Adrenal gland (tissue), 12 donors: ENCODE data around the gene WDR6. TPM values are rescaled to one million over a fixed set of nuclear protein-coding genes. Genes with fewer than 3 reads are reported as not detected.
A peak's percentile ranks its signal among the peaks of the same experiment; 100 is the strongest.

Experiments used
- DNase-seq, 7 donors: peaks; one replicate each; pipeline ENCODE4 v3.0.0-alpha.2; 2019 to 2020
- H3K27ac ChIP-seq, 5 donors: fragments of 200-600 bp; sonication (generic) in 4 of 5; 1 replicate in 3 of 5; 2 replicates in 2 of 5; pipeline versions ENCODE4 v1.5.1 to v1.8.0; 2016 to 2020; ENCODE audit warnings: mild to moderate bottlenecking in 1 of 5
- H3K27me3 ChIP-seq: fragments of 200-600 bp; 2 replicates; pipeline ENCODE4 v1.8.0; 2021
- H3K36me3 ChIP-seq, 2 donors: fragments of 200-600 bp; replicated peaks in 1 of 2; 1 replicate in 1 of 2; 2 replicates in 1 of 2; pipeline versions ENCODE4 v1.5.1 to v1.8.0; 2018 to 2022
- H3K4me1 ChIP-seq, 2 donors: fragments of 200-600 bp; replicated peaks in 1 of 2; 1 replicate in 1 of 2; 2 replicates in 1 of 2; pipeline versions ENCODE4 v1.5.1 to v1.8.0; 2018 to 2021
- H3K4me3 ChIP-seq, 4 donors: fragments of 200-600 bp; sonication (generic) in 3 of 4; one replicate each; pipeline ENCODE4 v1.5.1; 2016 to 2018
- H3K9me3 ChIP-seq, 3 donors: fragments of 200-600 bp; sonication (generic) in 1 of 3; replicated peaks in 1 of 3; 1 replicate in 2 of 3; 2 replicates in 1 of 3; pipeline versions ENCODE4 v1.5.1 to v1.8.0; 2016 to 2021
- POLR2A ChIP-seq, 2 donors: fragments of 450-650 bp; IDR thresholded peaks; one replicate each; pipeline ENCODE4 v1.6.1; 2017; ENCODE audit warnings: antibody characterized with exemption in 2 of 2, mild to moderate bottlenecking in 2 of 2, moderate library complexity in 1 of 2
- WGBS, 4 donors: extraction: QIAGEN DNeasy Blood & Tissue Kit in 2 of 4; methylation state at CpG; one replicate each; pipeline versions ENCODE4 v1.1.5 to v1.1.7; 2013 to 2017; 5-methylcytosine and 5-hydroxymethylcytosine counted together
- intact Hi-C, 2 donors: fragments of 100-400 bp; cut with DNase I; formaldehyde crosslinking; loops; one replicate each; pipeline versions ENCODE4 v1.14.1 to v1.15.0; 2022 to 2023
- polyA plus RNA-seq, 3 donors: library from polyadenylated mRNA; stranded (reverse); fragments of 200-250 nt in 2 of 3; fragments of 350-450 nt in 1 of 3; fragmentation: Illumina TruSeq in 1 of 3; extraction: RNeasy Lipid Tissue Mini Kit (QIAGEN cat#74804) in 1 of 3; gene quantifications; one replicate each; pipeline ENCODE4 v1.2.3, GENCODE V29; 2013 to 2014
- total RNA-seq, 9 donors: library from RNA; depleted of rRNA in 4 of 9; stranded (reverse); fragments of >200 nt in 4 of 9; fragments of 120-200 nt in 1 of 9; fragmentation: NEBNext Ultra II Directional in 1 of 9; extraction: Animal tissue kit (Norgen Biotek cat#: 25700) in 1 of 9; gene quantifications; one replicate each; pipeline versions ENCODE4 v1.1.0 to v1.2.4, GENCODE V29; 2013 to 2023
- TF ChIP-seq, protein P1 (sequence below), 6 experiments: fragments of 450-650 bp in 4 of 6; fragments of 200-600 bp in 2 of 6; sonication (generic) in 1 of 6; IDR thresholded peaks; 1 replicate in 5 of 6; 2 replicates in 1 of 6; pipeline versions ENCODE4 v1.5.1 to v1.8.0; 2016 to 2021; ENCODE audit warnings: antibody characterized with exemption in 6 of 6, mild to moderate bottlenecking in 2 of 6, moderate library complexity in 1 of 6
- donor health status: healthy with polysubstance abuse.
- donor health status: Bipolar disorder and iron deficiency.
- donor health status: DM: yes; HTN: yes; CAD: no.
- donor health status: DM: no; HTN: no; CAD: no.
- donor health status: DM: no; HTN: no; CAD: no.
- donor health status: DM: yes; HTN: yes; CAD: no.

The WDR6 gene
- total and polyA plus RNA-seq, 12 donors: 86.0 to 699 (median 177) TPM

DNA sequence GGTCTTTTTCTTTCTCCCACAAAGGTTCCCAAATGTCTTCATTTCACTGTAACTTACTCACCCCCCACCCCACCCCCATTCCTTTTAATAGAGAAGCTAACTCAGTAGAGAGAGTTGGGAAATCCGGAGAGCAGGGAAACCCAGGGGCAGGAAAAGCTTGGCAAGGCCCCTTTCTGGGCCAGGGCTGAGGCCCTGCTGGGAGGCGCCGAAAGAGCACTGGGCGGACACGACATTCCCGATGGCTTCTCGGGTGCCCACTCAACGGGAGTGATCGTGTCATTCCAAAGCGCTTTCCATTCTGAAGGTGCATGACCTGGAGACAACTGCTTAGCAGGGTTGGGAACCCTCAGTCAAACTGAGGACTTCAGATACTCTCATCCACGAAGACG lies 12.7 kb downstream of the WDR6 start:
- no peaks in the 10 kb centered on the region for H3K27me3 ChIP-seq
- H3K36me3 ChIP-seq: peaks cover 0 to 39% of the 10 kb centered on the region in 2 donors
- 47 to 58% (median 54%) methylated on average over 11 to 12 of the region's 12 CpGs for WGBS, 4 donors
- peaks cover 22 to 44% of the 10 kb centered on the region in 2 donors for H3K4me1 ChIP-seq
- H3K27ac ChIP-seq: peak overlapping the region in 4 of 5 donors; percentile 98 to 100 (median 100)
- no peaks in the 10 kb centered on the region for H3K9me3 ChIP-seq
- no peak for TF ChIP-seq POLR2A (IDR thresholded peaks at IDR 0.05)
- H3K4me3 ChIP-seq: peak overlapping the region in 1 of 4 donors; percentile 91
- DNase-seq: peak in 1 of 7 donors; percentile 25
- intact Hi-C loops: loop anchor here in 1 of 2 donors (10.0 kb wide), 1 partner anchor 1025 kb away; no protein-coding TSS in a partner anchor

DNA sequence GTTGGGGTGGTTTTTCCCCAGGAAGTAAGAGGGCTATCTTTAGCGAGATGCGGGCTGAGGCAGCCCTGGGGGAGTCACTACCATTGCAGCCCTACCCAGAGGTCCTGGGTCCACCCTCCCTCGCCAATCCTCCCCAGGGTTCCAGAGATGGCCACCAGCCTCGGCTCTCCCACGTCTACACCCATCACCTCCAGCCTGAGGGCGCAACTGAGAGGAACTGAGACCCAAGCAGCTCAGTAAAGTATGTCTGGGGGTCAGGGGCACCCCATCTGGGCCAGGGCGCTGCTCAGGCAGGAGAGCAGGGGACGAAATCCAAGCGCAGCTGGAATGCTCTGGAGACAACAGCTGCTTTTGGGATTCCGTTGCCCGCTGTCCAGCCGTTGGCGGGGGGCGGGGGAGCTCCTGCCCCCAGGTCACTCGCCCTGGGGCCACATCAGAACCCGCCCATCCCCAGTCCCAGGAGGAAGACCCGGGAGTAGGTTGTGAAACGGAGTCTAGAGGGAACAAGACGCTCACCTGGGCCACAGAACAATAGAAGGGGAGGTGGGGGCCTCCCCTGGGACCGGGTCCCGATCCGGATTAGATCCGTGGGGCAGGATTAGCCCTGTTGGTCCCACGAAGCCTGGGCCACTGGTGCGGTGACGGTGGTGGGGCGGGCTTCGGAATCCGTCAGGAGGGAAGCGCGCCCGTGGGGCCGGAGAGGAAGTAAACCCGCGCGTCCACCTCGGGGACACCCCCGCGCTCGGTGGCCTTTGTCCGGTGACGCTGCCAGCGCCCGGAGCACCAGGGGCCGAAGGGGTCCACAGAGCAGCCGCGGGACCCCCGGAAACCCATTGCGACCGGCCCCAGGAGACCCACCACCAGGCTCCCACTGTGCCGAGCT lies 13.4 kb downstream of the WDR6 start:
- H3K27ac ChIP-seq: peak overlapping the region; percentile 98 to 100 (median 99)
- H3K27me3 ChIP-seq: no peaks in the 10 kb centered on the region
- H3K9me3 ChIP-seq: no peaks in the 10 kb centered on the region
- peak; percentile 54 to 80 (median 72) for DNase-seq
- peaks cover 0 to 39% of the 10 kb centered on the region in 2 donors for H3K36me3 ChIP-seq
- peak overlapping the region; percentile 31 to 91 (median 66) for H3K4me3 ChIP-seq
- intact Hi-C loops: loop anchor here in 1 of 2 donors (10.0 kb wide), 1 partner anchor 1024 kb away; no protein-coding TSS in a partner anchor
- TF ChIP-seq, protein P1, sequence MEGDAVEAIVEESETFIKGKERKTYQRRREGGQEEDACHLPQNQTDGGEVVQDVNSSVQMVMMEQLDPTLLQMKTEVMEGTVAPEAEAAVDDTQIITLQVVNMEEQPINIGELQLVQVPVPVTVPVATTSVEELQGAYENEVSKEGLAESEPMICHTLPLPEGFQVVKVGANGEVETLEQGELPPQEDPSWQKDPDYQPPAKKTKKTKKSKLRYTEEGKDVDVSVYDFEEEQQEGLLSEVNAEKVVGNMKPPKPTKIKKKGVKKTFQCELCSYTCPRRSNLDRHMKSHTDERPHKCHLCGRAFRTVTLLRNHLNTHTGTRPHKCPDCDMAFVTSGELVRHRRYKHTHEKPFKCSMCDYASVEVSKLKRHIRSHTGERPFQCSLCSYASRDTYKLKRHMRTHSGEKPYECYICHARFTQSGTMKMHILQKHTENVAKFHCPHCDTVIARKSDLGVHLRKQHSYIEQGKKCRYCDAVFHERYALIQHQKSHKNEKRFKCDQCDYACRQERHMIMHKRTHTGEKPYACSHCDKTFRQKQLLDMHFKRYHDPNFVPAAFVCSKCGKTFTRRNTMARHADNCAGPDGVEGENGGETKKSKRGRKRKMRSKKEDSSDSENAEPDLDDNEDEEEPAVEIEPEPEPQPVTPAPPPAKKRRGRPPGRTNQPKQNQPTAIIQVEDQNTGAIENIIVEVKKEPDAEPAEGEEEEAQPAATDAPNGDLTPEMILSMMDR (IDR thresholded peaks at IDR 0.05): no peak
- no peak for TF ChIP-seq POLR2A (IDR thresholded peaks at IDR 0.05)
- 3 to 13% (median 4%) methylated on average over 15 to 51 of the region's 51 CpGs for WGBS, 4 donors
- H3K4me1 ChIP-seq: peaks cover 22 to 44% of the 10 kb centered on the region in 2 donors

DNA sequence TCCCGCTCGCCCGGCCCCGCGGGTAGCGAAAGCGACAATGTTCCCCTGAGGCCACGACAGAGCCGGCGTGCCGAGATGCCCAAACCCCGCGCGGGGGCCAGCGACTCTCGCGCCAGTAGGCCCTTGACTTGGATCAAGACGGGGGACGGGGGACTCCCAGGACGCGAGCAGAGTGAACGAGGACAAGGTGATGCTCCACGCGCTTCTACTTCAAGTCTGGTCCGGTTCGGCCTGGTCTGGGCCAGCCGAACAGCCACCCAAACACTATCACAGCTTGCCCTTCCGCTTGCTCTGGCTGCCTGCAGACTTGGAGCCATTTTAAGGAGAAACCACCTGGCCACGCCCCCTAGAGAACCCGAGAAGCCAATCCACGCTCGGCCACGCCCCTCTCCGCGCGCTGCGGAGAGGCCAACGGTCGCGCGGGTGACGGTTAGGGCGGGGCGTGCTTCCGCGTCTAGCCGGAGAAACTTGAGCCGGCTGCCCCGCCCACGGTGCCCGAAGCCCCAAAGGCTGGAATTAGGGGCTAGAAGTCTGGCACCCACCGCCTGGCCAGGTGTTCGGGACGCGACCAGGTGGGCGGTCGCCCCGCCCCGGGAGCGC lies 14.1 kb downstream of the WDR6 start:
- H3K4me1 ChIP-seq: peaks cover 22 to 44% of the 10 kb centered on the region in 2 donors
- peak; percentile 98 to 99 for TF ChIP-seq POLR2A (IDR thresholded peaks at IDR 0.05)
- TF ChIP-seq, protein P1 (IDR thresholded peaks at IDR 0.05): no peak
- intact Hi-C loops: loop anchor here in 1 of 2 donors (10.0 kb wide), 1 partner anchor 1023 kb away; no protein-coding TSS in a partner anchor

DNA sequence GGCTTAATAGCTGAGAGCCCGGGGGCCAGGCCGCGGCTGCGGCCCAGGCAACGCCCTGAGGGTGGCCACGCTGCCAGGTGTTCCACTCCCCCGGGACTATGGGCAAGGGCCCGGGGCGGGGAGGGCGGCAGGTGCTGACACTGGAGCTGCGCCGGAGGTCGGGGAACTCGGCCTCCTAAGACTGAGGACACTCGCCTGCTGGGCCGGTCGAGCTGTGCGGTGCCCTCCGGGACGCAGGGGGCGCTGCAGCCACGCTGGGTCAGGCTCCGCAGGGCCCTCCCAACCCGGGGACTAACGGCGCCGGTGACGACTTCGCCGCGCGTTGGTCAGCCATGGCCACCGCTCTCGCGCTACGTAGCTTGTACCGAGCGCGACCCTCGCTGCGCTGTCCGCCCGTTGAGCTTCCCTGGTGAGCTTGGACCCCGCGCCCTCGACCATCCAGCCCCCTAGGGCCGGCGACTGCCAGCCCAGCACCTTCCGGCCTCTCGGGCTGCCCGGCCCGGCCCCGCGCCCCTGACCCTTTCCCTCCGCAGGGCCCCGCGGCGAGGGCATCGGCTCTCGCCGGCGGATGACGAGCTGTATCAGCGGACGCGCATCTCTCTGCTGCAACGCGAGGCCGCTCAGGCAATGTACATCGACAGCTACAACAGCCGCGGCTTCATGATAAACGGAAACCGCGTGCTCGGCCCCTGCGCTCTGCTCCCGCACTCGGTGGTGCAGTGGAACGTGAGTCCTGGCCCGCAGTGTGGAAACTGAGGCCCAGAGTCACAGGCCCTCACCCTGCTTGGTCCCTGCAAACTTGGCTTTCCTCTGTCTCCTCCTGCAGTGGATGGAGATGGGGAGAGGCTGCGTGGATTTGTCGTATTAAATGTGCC lies 14.9 kb downstream of the WDR6 start, which contains the start of gene NDUFAF3:
Gene NDUFAF3, plus strand, starts transcription at position 309 of the 875 bp plus-strand sequence. Its CDS starts 24 bp downstream, at position 333.
- intact Hi-C loops: loop anchor here in 1 of 2 donors (10.0 kb wide), 1 partner anchor 1023 kb away; no protein-coding TSS in a partner anchor

More for the DNA sequence above, 14.1 kb downstream of the WDR6 start:
- H3K9me3 ChIP-seq: no peaks in the 10 kb centered on the region
- peak; percentile 99 to 100 (median 100) for DNase-seq
- peak overlapping the region; percentile 54 to 91 (median 66) for H3K4me3 ChIP-seq
- peaks cover 0 to 39% of the 10 kb centered on the region in 2 donors for H3K36me3 ChIP-seq
- peak overlapping the region; percentile 98 to 100 (median 99) for H3K27ac ChIP-seq
- no peaks in the 10 kb centered on the region for H3K27me3 ChIP-seq
- 0% methylated on average over 3 to 60 of the region's 60 CpGs; no CpG with 5 or more reads in 1 of the 4 donors for WGBS, 4 donors

More for the DNA sequence above, 14.9 kb downstream of the WDR6 start, which contains the start of gene NDUFAF3:
- 0 to 1% (median 0%) methylated on average over 15 to 83 of the region's 83 CpGs for WGBS, 4 donors
- Histone ChIP-seq H3K9me3 (no peaks in the 10 kb centered on the region), H3K4me1 (peaks cover 22 to 44% of the 10 kb centered on the region in 2 donors), H3K4me3 (peak within 1 kb of the TSS; percentile 54 to 91 (median 66)), H3K27me3 (no peaks in the 10 kb centered on the region), H3K36me3 (peaks cover 0 to 38% of the 10 kb centered on the region in 2 donors), H3K27ac (peak within 1 kb of the TSS; percentile 98 to 100 (median 99))
- peak; percentile 93 to 97 (median 94) for DNase-seq
- TF ChIP-seq, protein P1 (IDR thresholded peaks at IDR 0.05): peak; percentile 89 to 99 (median 96)
- peak; percentile 91 to 93 for TF ChIP-seq POLR2A (IDR thresholded peaks at IDR 0.05)
